Upper lobe of right lung (tissue), 1 donor: ENCODE measurements around the gene PRCC. TPM values are rescaled to one million over a fixed set of nuclear protein-coding genes. Genes with fewer than 3 reads are reported as not detected.
A peak's percentile ranks its signal among the peaks of the same experiment; 100 is the strongest.

Source experiments
- ATAC-seq: fragments of 200-7000 bp; cut with Tn5 transposase; one replicate; pipeline ENCODE4 v1.9.1; 2020; ENCODE audit warnings: mild to moderate bottlenecking, moderate library complexity
- DNase-seq: peaks from one replicate; pipeline ENCODE4 v3.0.0-alpha.2; 2020
- H3K27ac ChIP-seq: fragments of 200-600 bp; one replicate; pipeline ENCODE4 v1.8.0; 2022
- H3K27me3 ChIP-seq: fragments of 200-600 bp; one replicate; pipeline ENCODE4 v1.8.0; 2022; ENCODE audit warnings: mild to moderate bottlenecking
- H3K36me3 ChIP-seq: fragments of 200-600 bp; one replicate; pipeline ENCODE4 v1.8.0; 2022
- H3K4me1 ChIP-seq: fragments of 200-600 bp; one replicate; pipeline ENCODE4 v1.8.0; 2022
- H3K4me3 ChIP-seq: fragments of 200-600 bp; one replicate; pipeline ENCODE4 v1.8.0; 2022; ENCODE audit warnings: mild to moderate bottlenecking
- H3K9me3 ChIP-seq: fragments of 200-600 bp; one replicate; pipeline ENCODE4 v1.8.0; 2022
- CTCF ChIP-seq: fragments of 200-600 bp; IDR thresholded peaks from one replicate; pipeline ENCODE4 v1.8.0; 2022; ENCODE audit warnings: antibody characterized with exemption
- intact Hi-C: fragments of 100-400 bp; cut with DNase I; formaldehyde crosslinking; loops from one replicate; pipeline ENCODE4 v1.11.0; 2022
- total RNA-seq: library from RNA; stranded (reverse); fragmentation: NEBNext Ultra II Directional; extraction: Animal tissue kit (Norgen Biotek cat#: 25700); gene quantifications from one replicate; pipeline ENCODE4 v1.2.1, GENCODE V29; 2021
- donor health status: DM: no; HTN: yes; CAD: no; lungs with severe emphysema.

PRCC gene
- total RNA-seq, 1 donor from 2014 or later = 48.5 TPM

- ATAC-seq (peak; percentile 88), DNase-seq (peak; percentile 86)
- intact Hi-C loops = no loop called here
- no peaks in the 10 kb centered on the region for H3K36me3 ChIP-seq
- peak; percentile 65 for TF ChIP-seq CTCF
- no peaks in the 10 kb centered on the region for H3K27me3 ChIP-seq
- peak overlapping the region; percentile 51 for H3K27ac ChIP-seq
- H3K4me3 ChIP-seq = peak overlapping the region; percentile 52
- H3K9me3 ChIP-seq = no peaks in the 10 kb centered on the region
- peaks cover 20% of the 10 kb centered on the region for H3K4me1 ChIP-seq
These were observed 46.6 kb downstream of the PRCC start for GRCh38 chr1:156813750-156814570.

- ATAC-seq (no peak), DNase-seq (no peak)
- Histone ChIP-seq H3K4me1 (peaks cover 20% of the 10 kb centered on the region), H3K27ac (peak overlapping the region; percentile 51), H3K36me3 (no peaks in the 10 kb centered on the region), H3K9me3 (no peaks in the 10 kb centered on the region), H3K4me3 (peak overlapping the region; percentile 52), H3K27me3 (no peaks in the 10 kb centered on the region)
- no peak for TF ChIP-seq CTCF
- intact Hi-C loops = no loop called here
These were observed 47.4 kb downstream of the PRCC start for GRCh38 chr1:156814571-156815260.

GRCh38 chr1:156815307-156815826 lies 48.0 kb downstream of the PRCC start:
- ATAC-seq (peak; percentile 28), DNase-seq (no peak)
- H3K9me3 ChIP-seq = no peaks in the 10 kb centered on the region
- peak overlapping the region; percentile 72 for H3K27ac ChIP-seq
- H3K4me1 ChIP-seq = peaks cover 20% of the 10 kb centered on the region
- H3K36me3 ChIP-seq = no peaks in the 10 kb centered on the region
- H3K27me3 ChIP-seq = no peaks in the 10 kb centered on the region
- intact Hi-C loops = no loop called here
- no peak for TF ChIP-seq CTCF
- peak overlapping the region; percentile 38 for H3K4me3 ChIP-seq

- no peaks in the 10 kb centered on the region for H3K27me3 ChIP-seq
These were observed 48.7 kb downstream of the PRCC start for GRCh38 chr1:156815961-156816422.

More at GRCh38 chr1:156815961-156816422, 48.7 kb downstream of the PRCC start:
- Histone ChIP-seq H3K36me3 (no peaks in the 10 kb centered on the region), H3K4me3 (peak overlapping the region; percentile 38), H3K4me1 (peaks cover 20% of the 10 kb centered on the region), H3K27ac (peak overlapping the region; percentile 72), H3K9me3 (no peaks in the 10 kb centered on the region)
- no peak for TF ChIP-seq CTCF
- intact Hi-C loops = no loop called here
- ATAC-seq (no peak), DNase-seq (no peak)
